GM12874 (cell line): ENCODE data around the gene DDX6.

Experiments used
- CTCF ChIP-seq: IDR thresholded peaks from 2 replicates; pipeline ENCODE4 v1.5.1; 2011; ENCODE audit warnings: low read depth, mild to moderate bottlenecking, control low read depth, low read length, moderate library complexity; ENCODE audit not compliant: insufficient read depth

DDX6 gene

GRCh38 chr11:118763041-118763440 lies 27.9 kb downstream of the DDX6 start:
- no peak for TF ChIP-seq CTCF

- TF ChIP-seq CTCF: no peak
These were observed 33.0 kb downstream of the DDX6 start for GRCh38 chr11:118757876-118758399.

GRCh38 chr11:118752654-118753053 lies 38.3 kb downstream of the DDX6 start:
- TF ChIP-seq CTCF: no peak

GRCh38 chr11:118749429-118749828 lies 41.5 kb downstream of the DDX6 start:
- TF ChIP-seq CTCF: no peak

- TF ChIP-seq CTCF: no peak
These were observed 42.9 kb downstream of the DDX6 start for GRCh38 chr11:118748056-118748455.

- TF ChIP-seq CTCF: no peak
These were observed 43.9 kb downstream of the DDX6 start for GRCh38 chr11:118746988-118747585.

GRCh38 chr11:118744046-118744445 lies 46.9 kb downstream of the DDX6 start:
- no peak for TF ChIP-seq CTCF
